ENCODE data around the gene KLHDC10.
"Not testable (repeated sequence)": the region's sequence is repeated elsewhere in the genome, so short reads cannot be mapped to it uniquely, and the experiment has no call there.

KLHDC10 gene

DNA sequence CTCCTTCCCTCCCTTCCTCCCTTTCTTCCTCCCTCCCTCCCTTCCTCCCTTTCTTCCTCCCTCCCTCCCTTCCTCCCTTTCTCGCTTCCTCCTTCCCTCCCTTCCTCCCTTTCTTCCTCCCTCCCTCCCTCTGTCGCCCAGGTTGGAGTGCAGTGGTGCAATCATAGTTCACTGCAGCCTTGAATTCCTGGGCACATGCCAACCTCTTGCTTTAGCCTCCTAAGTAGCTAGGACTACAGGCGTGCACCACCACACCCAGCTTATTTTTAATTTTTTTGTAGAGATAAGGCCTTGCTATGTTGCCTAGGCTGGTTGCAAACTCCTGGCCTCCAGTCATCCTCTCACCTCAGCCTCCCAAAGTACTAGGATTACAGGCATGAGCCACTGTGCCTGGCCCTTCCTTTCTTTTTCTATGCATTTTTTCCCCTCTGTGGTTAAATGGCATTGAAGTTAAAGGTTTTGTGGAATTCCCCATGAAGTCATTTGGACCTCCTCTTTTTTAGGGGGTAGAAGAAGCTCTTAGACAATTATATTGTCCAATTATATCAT lies 9.6 kb downstream of the KLHDC10 start:
- no peak for DNase-seq

DNA sequence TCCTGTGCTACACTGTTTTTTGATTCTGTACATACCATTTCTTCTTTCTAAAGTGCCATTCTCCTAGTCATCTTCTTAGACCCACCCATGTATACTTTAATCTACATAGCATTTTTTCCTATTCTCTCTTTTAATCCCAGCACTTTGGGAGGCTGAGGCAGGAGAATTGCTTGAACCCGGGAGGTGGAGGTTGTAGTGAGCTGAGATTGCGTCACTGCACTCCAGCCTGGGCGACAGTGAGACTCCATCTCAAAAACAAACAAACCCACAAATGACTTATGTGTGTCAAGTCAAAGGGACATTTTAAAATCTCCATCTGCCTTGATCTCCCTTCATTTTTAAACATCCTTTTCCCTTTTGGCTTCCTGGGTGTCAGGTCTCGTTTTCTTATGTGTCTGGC lies 13.2 kb downstream of the KLHDC10 start:
- not testable (repeated sequence) for DNase-seq

DNA sequence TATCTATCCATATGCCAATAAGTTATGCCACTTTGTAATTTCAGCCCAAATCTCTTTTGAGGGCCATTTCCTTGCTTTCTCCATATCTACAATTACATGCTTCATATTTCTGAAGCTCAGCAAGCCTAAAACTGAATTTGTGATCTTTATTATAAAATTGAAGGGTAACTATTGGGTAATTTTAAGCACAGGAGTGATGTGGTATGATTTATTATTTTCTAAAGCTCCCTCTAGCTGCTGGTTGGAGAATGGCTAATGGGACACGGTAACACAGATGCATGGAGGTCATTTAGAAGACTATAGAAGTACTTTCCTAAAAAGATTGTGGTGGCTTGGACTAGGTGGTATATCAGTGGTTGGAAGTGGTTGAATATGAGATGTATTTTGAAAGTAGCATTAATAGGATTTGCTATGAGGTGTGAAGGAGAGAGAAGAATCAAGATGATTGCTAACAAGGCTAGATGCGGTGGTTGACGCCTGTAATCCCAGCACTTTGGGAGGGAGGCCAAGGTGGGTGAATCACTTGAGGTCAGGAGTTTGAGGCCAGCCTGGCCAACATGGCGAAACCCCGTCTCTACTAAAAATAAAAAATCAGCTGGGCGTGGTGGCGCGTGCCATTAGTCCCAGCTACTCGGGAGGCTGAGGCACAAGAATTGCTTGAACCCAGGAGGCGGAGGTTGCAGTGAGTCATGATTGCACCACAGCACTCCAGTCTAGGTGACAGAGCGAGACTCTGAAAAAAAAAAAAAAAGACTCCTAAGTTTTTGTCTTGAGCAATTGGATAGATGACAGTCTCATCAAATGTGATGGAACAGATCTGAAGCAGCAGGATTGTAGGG lies 13.9 kb downstream of the KLHDC10 start:
- DNase-seq: no peak

DNA sequence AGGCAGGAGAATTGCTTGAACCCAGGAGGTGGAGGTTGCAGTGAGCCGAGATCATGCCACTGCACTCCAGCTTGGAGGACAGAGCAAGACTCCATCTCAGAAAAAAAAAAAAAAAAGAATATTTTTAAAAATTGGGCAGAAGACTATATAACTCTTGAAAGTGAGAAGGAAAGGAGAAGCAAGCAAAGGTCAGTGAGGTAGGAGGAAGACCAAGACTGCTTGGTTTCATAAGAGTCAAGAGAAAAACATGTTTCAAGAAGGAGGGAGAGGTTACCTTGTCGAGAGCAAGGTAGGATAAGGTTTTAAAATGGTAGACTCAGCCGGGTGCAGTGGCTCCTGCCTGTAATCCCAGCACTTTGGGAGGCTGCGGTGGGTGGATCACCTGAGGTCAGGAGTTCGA lies 14.9 kb downstream of the KLHDC10 start:
- not testable (repeated sequence) for DNase-seq

DNA sequence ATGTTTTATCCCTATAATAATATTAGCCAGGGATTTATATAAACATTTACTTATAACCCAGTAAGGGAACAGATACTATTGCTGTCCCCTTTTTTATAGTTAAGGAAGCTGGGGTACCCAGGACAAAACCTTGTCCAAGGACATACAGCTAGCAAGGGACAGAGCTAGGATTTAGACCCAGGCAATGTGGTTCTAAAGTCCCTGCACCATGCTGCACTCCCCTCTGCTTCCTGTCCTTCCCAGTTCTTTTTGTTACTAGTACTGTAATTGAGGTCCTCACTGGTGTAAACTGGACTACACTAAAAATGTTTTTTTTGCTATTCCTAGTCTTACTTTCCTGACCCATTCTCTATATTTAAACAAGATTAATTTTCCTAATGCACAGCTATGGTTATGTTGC lies 16.6 kb downstream of the KLHDC10 start:
- no peak for DNase-seq

DNA sequence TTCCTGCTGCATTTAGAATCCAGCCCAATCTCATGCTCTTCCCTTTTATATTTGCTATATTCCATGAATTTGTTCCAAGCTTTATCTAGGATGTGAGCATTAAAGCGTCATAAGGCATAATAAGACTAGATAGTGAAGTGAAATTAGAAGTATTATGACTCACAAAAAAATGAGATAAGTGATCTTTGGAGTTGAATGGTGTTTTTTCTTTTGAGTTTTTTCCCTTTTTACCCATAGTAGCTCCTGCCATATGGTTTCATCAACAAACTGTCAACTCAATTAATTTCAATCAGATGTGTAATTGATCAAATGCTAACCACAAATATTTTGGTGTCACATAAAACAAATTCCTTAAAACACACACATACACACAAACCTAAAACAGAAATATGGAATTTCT lies 17.0 kb downstream of the KLHDC10 start:
- no peak for DNase-seq

DNA sequence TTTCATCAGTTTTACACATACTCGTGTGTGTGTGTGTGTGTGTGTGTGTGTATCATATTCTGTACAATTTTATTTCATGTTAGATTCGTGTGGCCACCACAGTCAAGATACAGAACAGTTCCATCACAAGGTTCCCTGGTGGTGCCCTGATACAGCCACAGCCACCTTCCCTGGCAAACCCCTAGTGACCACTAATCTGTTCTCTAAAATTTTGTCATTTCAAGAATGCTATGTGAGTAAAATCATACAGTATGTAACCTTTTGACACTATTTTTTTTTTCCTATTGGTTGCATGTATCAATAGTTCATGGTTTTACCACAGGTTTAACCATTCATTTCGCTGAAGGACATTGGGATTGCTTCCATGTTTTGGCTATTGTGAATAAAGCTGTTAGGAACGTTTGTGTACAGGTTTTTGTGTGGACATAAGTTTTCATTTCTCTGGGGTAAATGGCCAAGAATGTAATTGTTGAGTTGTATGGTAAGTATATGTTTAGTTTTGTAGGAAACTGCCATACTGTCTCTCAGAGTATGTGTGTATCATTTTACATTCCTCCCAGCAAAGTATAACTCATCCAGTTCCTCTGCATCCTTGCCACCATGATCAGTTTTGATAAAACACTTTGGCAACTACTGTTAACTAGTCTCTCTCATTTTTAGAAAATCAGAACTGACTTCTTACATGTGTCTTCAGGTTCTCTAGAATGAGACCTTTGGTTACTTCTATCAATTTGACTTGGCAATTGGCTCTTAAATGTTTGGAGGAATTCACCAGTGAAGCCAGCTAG lies 20.6 kb downstream of the KLHDC10 start:
- DNase-seq: no peak

DNA sequence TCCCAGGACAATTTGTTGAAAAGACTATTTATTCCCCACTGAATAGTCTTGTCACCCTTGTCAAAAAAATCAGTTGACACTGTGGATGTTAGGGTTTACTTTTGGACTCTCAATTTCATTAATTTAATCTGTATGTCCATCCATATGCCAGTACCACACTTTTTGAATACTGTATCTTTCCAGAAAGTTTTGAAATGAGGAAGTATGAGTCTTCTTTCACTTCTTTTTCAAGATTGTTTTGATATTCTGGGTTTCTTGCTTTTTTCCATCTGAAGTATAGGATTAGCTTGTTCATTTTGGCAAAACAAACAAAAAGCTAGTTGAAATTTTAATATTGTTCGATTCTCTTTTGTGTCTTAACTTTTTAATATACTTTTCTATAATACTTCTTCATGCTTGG lies 21.7 kb downstream of the KLHDC10 start:
- no peak for DNase-seq

DNA sequence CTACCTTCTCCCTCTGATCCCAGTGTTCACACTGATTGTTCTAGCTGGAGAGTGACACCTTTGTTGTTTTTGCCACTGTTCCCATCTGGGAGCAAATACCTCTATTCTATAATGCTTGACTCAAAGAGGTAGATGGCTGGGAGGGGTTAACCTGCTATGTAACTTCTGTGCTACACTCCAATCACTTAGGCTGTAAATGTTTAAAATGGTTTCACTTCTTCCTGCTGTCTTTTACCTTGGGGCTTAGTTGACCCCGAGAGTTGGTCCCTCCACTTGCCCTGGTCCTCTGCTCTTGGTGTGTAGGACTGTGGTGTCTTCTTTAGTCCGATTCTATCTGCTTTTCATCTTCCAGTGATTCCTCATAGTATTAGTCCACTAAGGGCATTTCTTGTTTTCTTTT lies 22.3 kb downstream of the KLHDC10 start:
- no peak for DNase-seq

DNA sequence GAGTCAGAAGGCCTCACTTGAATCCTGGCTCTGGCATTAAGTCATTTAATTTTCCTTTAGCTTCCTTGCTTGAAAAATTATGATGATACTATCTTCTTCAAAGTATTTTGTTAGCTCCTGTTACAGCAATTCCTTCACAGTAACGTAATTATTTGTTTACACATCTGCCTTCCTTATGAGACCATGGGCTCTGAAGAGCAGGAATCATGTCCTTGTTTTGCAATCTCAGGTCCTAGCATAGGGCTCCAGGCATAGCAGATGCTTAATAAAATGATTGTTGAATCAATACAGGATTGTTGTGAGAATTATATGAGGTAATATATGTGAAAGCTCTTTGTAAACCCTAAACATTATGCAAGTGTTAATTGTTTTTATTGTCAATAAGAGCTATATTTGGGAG lies 25.5 kb downstream of the KLHDC10 start:
- no peak for DNase-seq

DNA sequence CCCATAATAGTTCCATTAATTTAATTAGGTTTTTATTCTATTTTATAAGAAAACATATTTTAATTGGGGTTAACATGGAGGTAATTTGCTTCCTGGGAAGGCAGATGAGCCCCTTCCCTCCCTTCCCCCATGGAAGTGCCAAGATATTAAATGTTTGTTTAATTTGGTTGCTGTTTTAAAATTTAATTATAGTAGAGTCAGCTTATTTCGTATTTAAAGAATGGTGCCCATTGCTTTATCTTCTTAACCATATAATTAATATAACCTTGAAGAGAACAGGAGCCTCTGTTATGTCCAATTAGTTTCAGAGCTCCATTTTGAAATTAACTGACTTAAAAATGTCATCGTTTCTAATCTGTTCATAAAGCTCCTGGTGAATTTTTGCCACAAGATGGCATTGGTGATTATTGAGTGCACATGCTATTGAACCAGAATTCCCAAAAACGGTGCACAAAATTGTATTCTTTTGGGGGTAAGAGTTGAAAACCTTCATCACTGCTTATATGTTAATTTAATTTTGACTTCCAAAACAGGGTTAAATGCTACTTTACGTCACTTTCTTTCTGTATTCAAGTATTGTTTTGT lies 26.0 kb downstream of the KLHDC10 start:
- DNase-seq: no peak

DNA sequence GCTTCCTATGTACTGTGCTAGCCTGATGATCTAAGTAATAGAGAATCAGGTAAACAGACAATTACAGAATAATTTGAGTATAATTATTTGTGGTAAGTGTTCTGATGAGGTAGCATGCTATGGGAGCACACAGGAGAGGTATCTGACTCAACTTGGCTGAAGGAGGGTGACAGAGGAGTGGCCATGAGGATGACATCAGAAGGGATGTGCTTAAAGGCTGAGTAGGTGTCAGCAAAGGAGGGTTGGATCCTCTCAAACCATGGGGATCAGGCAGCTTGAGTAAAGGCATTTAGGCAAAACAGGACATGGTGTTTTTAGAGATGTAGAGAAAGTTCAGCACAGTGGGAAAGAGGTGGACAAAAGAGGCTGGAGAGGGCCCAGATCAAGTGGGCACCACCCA lies 29.0 kb downstream of the KLHDC10 start:
- DNase-seq: no peak

DNA sequence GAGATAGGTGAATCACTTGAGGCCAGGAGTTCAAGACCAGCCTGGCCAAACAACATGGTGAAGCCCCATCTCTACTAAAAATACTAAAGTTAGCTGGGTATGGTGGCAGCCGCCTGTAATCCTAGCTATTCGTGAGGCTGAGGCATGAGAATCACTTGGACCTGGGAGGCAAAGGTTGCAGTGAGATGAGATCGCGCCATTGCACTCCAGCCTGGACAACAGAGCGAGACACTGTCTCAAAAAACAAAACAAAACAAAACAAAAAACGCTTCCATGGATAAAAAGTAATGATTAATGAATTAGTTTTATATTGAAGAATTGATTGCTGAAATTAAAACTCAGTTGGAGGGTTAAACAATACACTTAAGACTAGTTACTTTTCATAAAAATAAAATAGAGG lies 32.3 kb downstream of the KLHDC10 start:
- DNase-seq: no peak

DNA sequence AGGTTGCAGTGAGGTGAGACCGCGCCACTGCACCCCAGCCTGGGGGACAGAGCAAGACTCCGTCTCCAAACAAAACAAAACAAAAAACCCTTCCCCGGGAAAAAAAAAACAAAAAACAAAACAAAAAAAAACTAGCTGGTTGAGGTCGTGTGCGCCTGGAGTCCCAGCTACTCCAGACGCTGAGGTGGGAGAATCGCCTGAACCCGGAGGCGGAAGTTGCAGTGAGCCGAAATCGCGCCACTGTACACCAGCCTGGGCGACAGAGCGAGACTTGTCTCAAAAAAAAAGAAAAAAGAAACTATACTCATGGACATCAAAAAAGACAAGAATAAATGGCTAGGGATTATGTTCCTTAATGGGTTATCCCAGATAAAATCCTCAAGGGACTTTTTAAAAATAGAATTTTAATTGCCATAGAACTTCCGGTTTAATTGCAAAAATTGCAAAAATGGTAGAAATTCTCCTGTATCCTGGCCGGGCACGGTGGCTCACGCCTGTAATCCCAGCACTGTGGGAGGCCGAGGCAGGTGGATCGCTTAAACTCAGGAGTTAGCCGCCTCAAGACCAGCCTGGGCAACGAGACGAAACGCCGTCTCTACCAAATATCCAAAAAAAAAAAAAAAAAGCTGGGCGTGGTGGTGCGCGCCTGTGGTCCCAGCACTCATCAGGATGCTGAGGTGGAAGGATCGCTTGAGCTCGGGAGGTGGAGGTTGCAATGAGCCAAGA lies 37.8 kb downstream of the KLHDC10 start:
- no peak for DNase-seq

DNA sequence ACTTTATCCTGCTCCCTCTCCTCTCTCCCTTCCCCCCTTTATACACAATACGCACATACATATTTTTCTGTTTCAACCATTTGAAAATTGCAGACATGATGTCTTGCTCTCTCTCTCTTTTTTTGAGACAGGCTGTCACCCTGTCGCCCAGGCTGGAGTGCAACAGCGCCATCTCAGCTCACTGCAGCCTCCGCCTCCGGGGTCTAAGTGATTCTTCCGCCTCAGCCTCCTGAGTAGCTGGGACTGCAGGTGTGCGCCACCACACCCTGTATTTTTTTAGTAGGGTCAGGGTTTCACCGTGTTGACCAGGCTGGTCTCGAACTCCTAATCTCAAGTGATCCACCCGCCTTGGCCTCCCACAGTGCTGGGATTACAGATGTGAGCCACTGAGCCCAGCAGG lies 38.5 kb downstream of the KLHDC10 start:
- no peak for DNase-seq

DNA sequence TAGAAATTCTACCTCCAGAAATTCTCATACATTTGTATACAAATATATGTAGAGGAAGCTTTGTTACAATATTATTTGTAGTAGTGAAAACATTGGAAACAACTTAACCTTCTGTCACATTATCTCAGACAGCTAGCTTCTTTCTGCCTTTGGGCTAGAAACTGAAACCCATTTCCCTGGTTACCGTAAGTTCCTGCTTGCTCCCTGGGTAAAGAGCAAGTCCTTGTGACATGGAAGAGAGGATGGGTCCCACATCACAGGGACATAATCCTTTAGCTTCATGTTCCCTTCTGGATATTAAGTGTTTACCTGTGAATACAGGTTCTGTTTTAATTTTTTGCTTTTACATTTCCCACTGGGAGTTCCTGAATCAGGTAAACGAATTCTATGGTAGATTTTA lies 41.8 kb downstream of the KLHDC10 start:
- no peak for DNase-seq

DNA sequence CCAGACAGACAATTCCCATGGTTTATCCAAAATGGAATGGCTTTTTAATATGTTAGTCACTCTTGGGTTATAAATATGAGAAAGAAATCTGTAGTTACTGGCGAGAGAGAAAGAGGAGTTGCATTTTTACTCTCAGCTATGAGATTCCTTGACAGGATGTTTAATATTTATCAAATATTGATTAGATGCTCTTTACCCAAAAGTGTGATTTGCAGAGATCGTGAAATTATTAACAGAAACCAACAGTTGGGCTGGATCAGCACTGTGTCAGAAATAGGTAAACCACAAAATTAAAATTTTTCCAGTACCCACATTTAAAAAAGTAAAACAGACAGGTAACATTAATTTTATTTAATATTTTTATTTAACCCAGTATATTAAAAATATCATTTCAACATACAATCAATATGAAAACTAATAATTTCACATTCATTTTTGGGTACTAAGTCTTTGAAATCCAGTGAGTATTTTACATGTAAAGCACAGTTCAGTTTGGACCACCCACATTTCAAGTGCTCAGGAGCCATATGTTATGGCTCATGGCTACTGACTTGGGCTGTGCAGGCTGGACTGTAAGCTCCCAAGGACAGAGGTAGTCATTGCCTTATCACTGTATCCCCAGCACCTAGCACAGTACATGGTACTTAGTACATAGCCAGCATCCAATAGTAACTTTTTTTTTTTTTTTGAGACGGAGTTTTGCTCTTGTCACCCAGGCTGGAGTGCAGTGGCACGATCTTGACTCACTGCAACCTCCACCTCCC lies 42.5 kb downstream of the KLHDC10 start:
- DNase-seq: no peak

DNA sequence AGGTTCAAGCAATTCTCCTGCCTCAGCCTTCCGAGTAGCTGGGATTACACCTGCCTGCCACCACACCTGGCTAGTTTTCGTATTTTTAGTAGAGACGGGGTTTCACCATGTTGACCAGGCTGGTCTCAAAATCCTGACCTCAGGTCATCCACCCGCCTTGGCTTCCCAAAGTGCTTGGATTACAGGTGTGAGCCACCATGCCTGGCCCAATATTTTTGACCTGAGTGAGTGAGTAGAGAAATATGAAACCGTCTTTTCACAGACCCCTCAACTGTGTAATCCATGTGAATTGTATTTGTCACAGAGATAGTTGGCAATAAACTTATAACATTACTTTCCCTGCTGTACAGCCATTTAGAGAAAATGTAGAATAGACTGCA lies 43.1 kb downstream of the KLHDC10 start:
- DNase-seq: not testable (repeated sequence)

DNA sequence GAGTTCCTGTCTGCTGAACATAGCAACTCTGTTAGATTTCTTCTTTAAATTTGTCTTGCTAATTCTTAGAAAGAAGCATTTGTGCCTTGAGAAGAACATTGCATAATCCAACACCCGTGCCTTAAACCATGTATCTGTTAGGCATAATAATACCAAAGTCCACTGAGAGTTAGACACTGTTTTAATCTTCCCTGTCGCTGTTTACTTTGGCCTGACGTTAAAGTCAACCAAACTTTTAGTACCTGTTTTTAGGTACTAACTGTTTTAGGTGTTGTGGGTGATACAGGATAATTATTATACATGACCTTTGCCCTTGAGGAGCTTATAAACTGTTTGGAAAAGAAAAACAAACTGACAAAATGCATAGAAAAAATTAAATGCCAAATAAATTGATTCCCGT lies 43.6 kb downstream of the KLHDC10 start:
- DNase-seq: no peak

DNA sequence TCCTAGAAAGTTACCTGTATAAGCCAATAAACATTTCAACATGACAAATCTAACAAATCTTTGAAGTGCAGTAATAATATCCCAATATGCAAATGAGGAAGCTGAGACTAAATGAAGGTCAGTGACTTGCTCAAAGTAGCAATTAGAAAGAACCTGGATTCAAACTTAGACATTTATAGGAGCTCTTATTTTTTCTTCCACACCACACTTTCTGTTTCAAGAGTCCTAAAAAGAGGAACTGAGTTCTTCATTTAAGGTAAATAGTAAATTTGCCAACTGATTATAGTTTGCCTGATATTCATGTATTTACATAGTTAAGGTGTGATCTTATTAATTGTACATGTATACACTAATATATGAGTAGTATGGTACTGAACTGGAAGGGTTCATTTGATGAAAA lies 44.0 kb downstream of the KLHDC10 start:
- DNase-seq: no peak

DNA sequence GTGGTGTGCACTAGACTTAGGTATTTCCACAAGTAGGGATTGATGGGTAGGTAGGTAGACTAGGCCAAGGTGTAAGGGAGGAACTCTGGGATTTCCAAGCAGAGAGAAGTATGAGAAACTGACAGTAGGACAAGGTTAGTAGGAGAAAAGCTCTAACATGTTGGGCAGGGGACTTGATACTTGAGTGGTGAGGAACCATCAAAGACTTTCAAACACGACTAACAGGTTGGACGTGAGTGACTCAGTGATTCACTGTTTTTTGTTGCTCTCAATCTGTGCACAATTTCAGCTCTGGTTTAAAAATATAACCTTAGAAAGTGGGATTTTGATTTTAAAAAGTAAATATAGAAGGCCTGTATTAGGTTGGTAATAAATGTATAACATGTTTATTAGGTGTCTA lies 44.4 kb downstream of the KLHDC10 start:
- no peak for DNase-seq

DNA sequence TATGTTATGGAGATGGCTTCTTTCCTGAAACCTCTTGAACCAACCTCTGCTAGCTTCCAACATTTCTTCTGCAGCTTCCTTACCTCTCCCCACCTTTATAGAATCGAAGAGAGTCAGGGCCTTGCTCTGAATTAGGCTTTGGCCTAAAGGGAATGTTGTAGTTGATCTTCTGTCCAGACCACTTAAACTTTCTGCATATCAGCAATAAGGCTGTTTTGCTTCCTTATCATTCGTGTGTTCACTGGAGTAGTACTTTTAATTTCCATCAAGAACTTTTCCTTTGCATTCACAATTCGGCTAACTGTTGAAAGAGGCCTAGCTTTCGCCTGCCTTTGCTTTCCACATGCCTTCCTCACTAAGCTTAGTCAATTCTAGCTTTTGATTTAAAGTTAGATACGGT lies 48.0 kb downstream of the KLHDC10 start:
- DNase-seq: no peak
